ENCODE data around the gene MARVELD3. TPM values are rescaled to one million over a fixed set of nuclear protein-coding genes. Genes with fewer than 3 reads are reported as not detected.

MARVELD3 gene
- total and polyA plus RNA-seq, 2 of the 8 experiments (the other 6 are each of a cell fraction or from before 2014, with no cell fraction given): 18.0 to 34.8 TPM

GRCh38 chr16:71670537-71670936 is 44.6 kb downstream of the MARVELD3 start:
- H3K4ac ChIP-seq (replicated peaks; ENCODE audit: insufficient read length, low read depth, low read length): no peak overlapping the region
- H2AK5ac ChIP-seq (ENCODE audit: low read depth, low read length): no peak overlapping the region
- H3K23ac ChIP-seq (ENCODE audit: insufficient read length): no peak overlapping the region
- no peak overlapping the region for H2BK20ac ChIP-seq (ENCODE audit: low read length)
- WGBS, 2 experiments (ENCODE audit: extremely low coverage in 1 of 2, insufficient coverage in 1 of 2, insufficient read length in 1 of 2, insufficient replicate concordance in 2 of 2, low coverage in 1 of 2, low lambda C conversion rate in 2 of 2, missing lambda C conversion rate in 1 of 2): 97% methylated on average over 4 of the region's 4 CpGs; no CpG with 5 or more reads in 1 of the 2 experiments
- H4K8ac ChIP-seq (ENCODE audit: extremely low read depth, insufficient read depth, low read length): no peak overlapping the region
- no peak overlapping the region for H3K4me3 ChIP-seq (ENCODE audit: extremely low read depth in 1 of 4, insufficient read depth in 2 of 4, low read depth in 3 of 4, low read length in 4 of 4)
- no peak overlapping the region for H3K14ac ChIP-seq (ENCODE audit: insufficient read length)
- H4K5ac ChIP-seq (ENCODE audit: insufficient read length, low read depth, low read length): no peak overlapping the region
- no peaks in the 10 kb centered on the region for H3K79me1 ChIP-seq (ENCODE audit: low read depth, low read length)
- H3K27ac ChIP-seq (ENCODE audit: low read depth, low read length): no peak overlapping the region
- no peak overlapping the region for H2BK12ac ChIP-seq (ENCODE audit: low read depth, low read length)
- no peaks in the 10 kb centered on the region for H3K79me2 ChIP-seq (ENCODE audit: control insufficient read depth in 1 of 2, insufficient read depth in 2 of 2, low read length in 2 of 2)
- no peaks in the 10 kb centered on the region for H4K20me1 ChIP-seq (replicated peaks in 1 of 2; ENCODE audit: control insufficient read depth in 1 of 2, insufficient read depth in 2 of 2, low read length in 2 of 2)
- ChIA-PET CTCF (ENCODE audit: partially characterized antibody) (interaction anchor here (0.5 to 1.6 kb wide), 8 partner anchors 9 to 87 kb away, joined by 3 to 4 read pairs (median 4); no protein-coding TSS in a partner anchor), POLR2A (ENCODE audit: partially characterized antibody) (interaction anchor here (1.0 to 1.3 kb wide), 2 partner anchors 12 to 15 kb away, joined by 3 to 5 read pairs; no protein-coding TSS in a partner anchor)
- H2BK15ac ChIP-seq (ENCODE audit: low read length): no peak overlapping the region
- H3K36me3 ChIP-seq (ENCODE audit: control insufficient read depth in 2 of 4, insufficient read depth in 4 of 4, low read length in 3 of 4): peaks cover 4 to 60% (median 44%) of the 10 kb centered on the region in 4 experiments; a peak in 7 of 8 replicates
- DNase-seq (ENCODE audit: low read depth in 1 of 2, low spot score in 2 of 2) (no peak), FAIRE-seq (no peak)
- no peak overlapping the region for H2BK5ac ChIP-seq (ENCODE audit: low read depth, low read length)
- no peak overlapping the region for H3K56ac ChIP-seq (replicated peaks; ENCODE audit: insufficient read length, low read depth, low read length)
- H3K18ac ChIP-seq (ENCODE audit: extremely low read depth, low read length): no peak overlapping the region
- no peaks in the 10 kb centered on the region for H3K9me3 ChIP-seq (ENCODE audit: insufficient read depth in 2 of 2, low read depth in 1 of 2, low read length in 1 of 2)
- H2AFZ ChIP-seq (ENCODE audit: low read length): no peak overlapping the region
- H3K23me2 ChIP-seq (ENCODE audit: low read depth, low read length): no peaks in the 10 kb centered on the region; the same call in 1 of the 2 replicates
- no peak overlapping the region for H3K4me2 ChIP-seq (ENCODE audit: insufficient read depth in 1 of 2, low read depth in 2 of 2, low read length in 2 of 2)
- no peak overlapping the region; a peak in 1 of 7 replicates for H3K9ac ChIP-seq (replicated peaks in 1 of 4; ENCODE audit: extremely low read depth in 1 of 4, low read depth in 3 of 4, low read length in 3 of 4)
- H3K4me1 ChIP-seq (replicated peaks in 1 of 4; ENCODE audit: control insufficient read depth in 3 of 4, insufficient read depth in 4 of 4, low read length in 3 of 4): no peaks in the 10 kb centered on the region
- H2BK120ac ChIP-seq (replicated peaks; ENCODE audit: low read depth, low read length): no peak overlapping the region
- no peak overlapping the region for H4K91ac ChIP-seq (replicated peaks; ENCODE audit: insufficient read length, low read length)
- H3K27me3 ChIP-seq (replicated peaks in 1 of 4; ENCODE audit: control insufficient read depth in 3 of 4, extremely low read depth in 1 of 4, insufficient read depth in 3 of 4, low read length in 3 of 4): no peaks in the 10 kb centered on the region
- TF ChIP-seq RNF2 (IDR thresholded peaks at IDR 0.05; ENCODE audit: borderline replicate concordance, low read depth, low read length, missing control alignments, poor library complexity, severe bottlenecking) (no peak), POLR2A (IDR thresholded peaks at IDR 0.05; ENCODE audit: control extremely low read depth in 1 of 2, low read depth in 2 of 2, low read length in 2 of 2) (no peak), JUN (IDR thresholded peaks at IDR 0.05; ENCODE audit: low read depth, low read length) (no peak), CREB1 (IDR thresholded peaks at IDR 0.05) (no peak)

Measured in H1 (cell line).